ENCODE measurements around the gene CRYZ. TPM values are rescaled to one million over a fixed set of nuclear protein-coding genes. Genes with fewer than 3 reads are reported as not detected.

Gene CRYZ
- polyA plus RNA-seq (149 to 213 TPM (median 151 TPM) in 3 replicates), polyA minus RNA-seq (27.0 to 99.1 TPM (median 70.2 TPM) in 3 replicates)
- polyA plus RNA-seq (2011; ENCODE audit: low read depth): 39.9 TPM
- polyA plus RNA-seq (2011; cell fraction: cytosol; rRNA removed): 106 and 208 TPM in 2 replicates
- polyA plus RNA-seq (2011; cell fraction: nucleus; rRNA removed): 143 and 168 TPM in 2 replicates
- 69.9 and 86.6 TPM in 2 replicates for polyA plus RNA-seq (2012; ENCODE audit: low replicate concordance)
- polyA minus RNA-seq (2011; cell fraction: cytosol; rRNA and poly(A)+ RNA removed): 51.4 TPM
- polyA minus RNA-seq (2011; cell fraction: nucleus; rRNA and poly(A)+ RNA removed): 27.1 and 65.5 TPM in 2 replicates

GRCh38 chr1:74732960-74733603 is at the start of gene CRYZ, which contains the start of gene TYW3:
Gene CRYZ, minus strand, starts transcription at chr1:74733050. Its CDS starts 8,229 bp downstream, at chr1:74724821.
Gene TYW3, plus strand, starts transcription at chr1:74733152. Its CDS starts 93 bp downstream, at chr1:74733245.
- DNase-seq (ENCODE audit: low read depth, low spot score) (peak; percentile 41), FAIRE-seq (peak; percentile 44)
- peaks cover 10 to 11% of the 10 kb centered on the region in 2 experiments for H3K36me3 ChIP-seq (ENCODE audit: control insufficient read depth in 2 of 2, extremely low read depth in 1 of 2, insufficient read depth in 2 of 2, low read length in 2 of 2)
- H3K79me2 ChIP-seq (ENCODE audit: control insufficient read depth, insufficient read depth, low read length): peaks cover 47% of the 10 kb centered on the region
- H3K4me3 ChIP-seq (ENCODE audit: control insufficient read depth in 2 of 3, extremely low read depth in 1 of 3, insufficient read depth in 2 of 3, low read depth in 1 of 3, low read length in 3 of 3): peak within 1 kb of the TSS; percentile 83 to 94 (median 93)
- H3K9me3 ChIP-seq (ENCODE audit: control insufficient read depth, low read depth, low read length): no peaks in the 10 kb centered on the region
- H3K27ac ChIP-seq (ENCODE audit: control insufficient read depth, insufficient read depth, low read length): peak within 1 kb of the TSS; percentile 94
- H3K9ac ChIP-seq (ENCODE audit: control insufficient read depth, extremely low read depth, insufficient read depth, low read length): peak within 1 kb of the TSS; percentile 97
- H2AFZ ChIP-seq (ENCODE audit: control insufficient read depth, low read length): peak within 1 kb of the TSS; percentile 99
- no peaks in the 10 kb centered on the region for H4K20me1 ChIP-seq (ENCODE audit: control insufficient read depth, extremely low read depth, insufficient read depth, low read length)
- no peak for TF ChIP-seq CTCF (optimal IDR thresholded peaks at IDR 0.05 in 1 of 3, IDR thresholded peaks at IDR 0.05 in 1 of 3, conservative IDR thresholded peaks at IDR 0.05 in 1 of 3; ENCODE audit: extremely low read depth in 1 of 3, insufficient read depth in 2 of 3, low read length in 3 of 3)
- TF ChIP-seq EZH2 (IDR thresholded peaks at IDR 0.05; ENCODE audit: low read length): no peak
- peak within 1 kb of the TSS; percentile 63 for H3K4me2 ChIP-seq (ENCODE audit: control insufficient read depth, extremely low read depth, insufficient read depth, low read depth, low read length)
- no peaks in the 10 kb centered on the region for H3K9me1 ChIP-seq (ENCODE audit: control insufficient read depth, extremely low read depth, insufficient read depth, low read length)
- H3K4me1 ChIP-seq (ENCODE audit: control insufficient read depth, extremely low read depth, insufficient read depth, low read length): peaks cover 30% of the 10 kb centered on the region
- no peaks in the 10 kb centered on the region for H3K27me3 ChIP-seq (ENCODE audit: control insufficient read depth, extremely low read depth, insufficient read depth, low read length)
- dilution Hi-C loops (cut with MboI; ENCODE audit: extremely low pct_ligation_motif_present, low sequenced_read_pairs): no loop called here

- DNase-seq (ENCODE audit: low read depth, low spot score) (no peak), FAIRE-seq (no peak)
- Histone ChIP-seq H3K9me1 (ENCODE audit: control insufficient read depth, extremely low read depth, insufficient read depth, low read length) (no peaks in the 10 kb centered on the region), H3K9ac (ENCODE audit: control insufficient read depth, extremely low read depth, insufficient read depth, low read length) (no peak overlapping the region), H3K4me1 (ENCODE audit: control insufficient read depth, extremely low read depth, insufficient read depth, low read length) (no peaks in the 10 kb centered on the region), H3K4me3 (ENCODE audit: control insufficient read depth in 2 of 3, extremely low read depth in 1 of 3, insufficient read depth in 2 of 3, low read depth in 1 of 3, low read length in 3 of 3) (no peak overlapping the region), H4K20me1 (ENCODE audit: control insufficient read depth, extremely low read depth, insufficient read depth, low read length) (no peaks in the 10 kb centered on the region), H3K36me3 (ENCODE audit: control insufficient read depth in 2 of 2, extremely low read depth in 1 of 2, insufficient read depth in 2 of 2, low read length in 2 of 2) (no peaks in the 10 kb centered on the region), H3K4me2 (ENCODE audit: control insufficient read depth, extremely low read depth, insufficient read depth, low read depth, low read length) (no peak overlapping the region), H3K27me3 (ENCODE audit: control insufficient read depth, extremely low read depth, insufficient read depth, low read length) (no peaks in the 10 kb centered on the region), H2AFZ (ENCODE audit: control insufficient read depth, low read length) (no peak overlapping the region), H3K27ac (ENCODE audit: control insufficient read depth, insufficient read depth, low read length) (no peak overlapping the region), H3K9me3 (ENCODE audit: control insufficient read depth, low read depth, low read length) (no peaks in the 10 kb centered on the region), H3K79me2 (ENCODE audit: control insufficient read depth, insufficient read depth, low read length) (no peaks in the 10 kb centered on the region)
- dilution Hi-C loops (cut with MboI; ENCODE audit: extremely low pct_ligation_motif_present, low sequenced_read_pairs): loop anchor here (25.0 kb wide), 1 partner anchor 407 kb away; no protein-coding TSS in a partner anchor
- no peak for TF ChIP-seq CTCF (optimal IDR thresholded peaks at IDR 0.05 in 1 of 3, IDR thresholded peaks at IDR 0.05 in 1 of 3, conservative IDR thresholded peaks at IDR 0.05 in 1 of 3; ENCODE audit: extremely low read depth in 1 of 3, insufficient read depth in 2 of 3, low read length in 3 of 3)
- TF ChIP-seq EZH2 (IDR thresholded peaks at IDR 0.05; ENCODE audit: low read length): no peak
These were observed 47.7 kb upstream of the CRYZ start for GRCh38 chr1:74780594-74780993.

All from keratinocyte (primary cell).